OCI-LY3 (cell line): ENCODE results near the gene ALOXE3.

ENCODE experiments used
- EZH2phosphoT487 ChIP-seq: fragments of 200-600 bp; shearing (Covaris generic); IDR thresholded peaks from 2 replicates; pipeline ENCODE4 v1.6.1; 2018; ENCODE audit warnings: antibody characterized with exemption, mixed run types, low read depth
- TF ChIP-seq, protein P1 (sequence below): fragments of 200-600, 300-600 bp; sonication (generic); IDR thresholded peaks from 2 replicates; pipeline ENCODE4 v1.5.1; 2014; ENCODE audit warnings: antibody characterized with exemption, low read length, low read depth

DNA sequence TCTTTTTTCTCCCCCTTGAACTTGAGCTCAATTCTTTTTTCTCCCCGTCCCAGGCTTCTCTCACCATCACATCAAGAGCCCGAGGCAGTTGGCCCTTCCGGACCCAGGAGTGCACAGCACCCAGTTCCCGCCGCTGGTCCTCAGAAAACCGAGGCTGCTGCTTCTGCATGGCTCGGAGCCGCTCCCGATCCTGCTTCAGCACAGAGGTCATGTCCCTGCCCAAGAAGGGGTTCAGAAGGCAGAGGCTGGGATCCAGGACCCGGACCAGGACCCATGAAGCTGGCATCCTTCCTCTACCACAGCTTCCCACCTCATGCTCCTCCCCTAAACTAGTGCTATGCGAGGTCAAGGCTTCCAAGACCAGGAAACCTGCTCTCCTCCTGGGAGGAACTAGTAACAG is 23.4 kb upstream of the ALOXE3 start:
- TF ChIP-seq, protein P1, sequence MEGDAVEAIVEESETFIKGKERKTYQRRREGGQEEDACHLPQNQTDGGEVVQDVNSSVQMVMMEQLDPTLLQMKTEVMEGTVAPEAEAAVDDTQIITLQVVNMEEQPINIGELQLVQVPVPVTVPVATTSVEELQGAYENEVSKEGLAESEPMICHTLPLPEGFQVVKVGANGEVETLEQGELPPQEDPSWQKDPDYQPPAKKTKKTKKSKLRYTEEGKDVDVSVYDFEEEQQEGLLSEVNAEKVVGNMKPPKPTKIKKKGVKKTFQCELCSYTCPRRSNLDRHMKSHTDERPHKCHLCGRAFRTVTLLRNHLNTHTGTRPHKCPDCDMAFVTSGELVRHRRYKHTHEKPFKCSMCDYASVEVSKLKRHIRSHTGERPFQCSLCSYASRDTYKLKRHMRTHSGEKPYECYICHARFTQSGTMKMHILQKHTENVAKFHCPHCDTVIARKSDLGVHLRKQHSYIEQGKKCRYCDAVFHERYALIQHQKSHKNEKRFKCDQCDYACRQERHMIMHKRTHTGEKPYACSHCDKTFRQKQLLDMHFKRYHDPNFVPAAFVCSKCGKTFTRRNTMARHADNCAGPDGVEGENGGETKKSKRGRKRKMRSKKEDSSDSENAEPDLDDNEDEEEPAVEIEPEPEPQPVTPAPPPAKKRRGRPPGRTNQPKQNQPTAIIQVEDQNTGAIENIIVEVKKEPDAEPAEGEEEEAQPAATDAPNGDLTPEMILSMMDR = no peak
- no peak for TF ChIP-seq EZH2phosphoT487
